HG03439 (cell line): ENCODE measurements around the gene MAPK4.
A peak's percentile ranks its signal among the peaks of the same experiment; 100 is the strongest.
"Not testable (repeated sequence)": the region's sequence is repeated elsewhere in the genome, so short reads cannot be mapped to it uniquely, and the experiment has no call there.

Source experiments
- ATAC-seq: cut with Tn5 transposase; IDR thresholded peaks from one replicate; pipeline ENCODE4 v1.9.1; 2021; ENCODE audit warnings: mild to moderate bottlenecking, moderate library complexity; ENCODE audit not compliant: unreplicated experiment

The MAPK4 gene

DNA sequence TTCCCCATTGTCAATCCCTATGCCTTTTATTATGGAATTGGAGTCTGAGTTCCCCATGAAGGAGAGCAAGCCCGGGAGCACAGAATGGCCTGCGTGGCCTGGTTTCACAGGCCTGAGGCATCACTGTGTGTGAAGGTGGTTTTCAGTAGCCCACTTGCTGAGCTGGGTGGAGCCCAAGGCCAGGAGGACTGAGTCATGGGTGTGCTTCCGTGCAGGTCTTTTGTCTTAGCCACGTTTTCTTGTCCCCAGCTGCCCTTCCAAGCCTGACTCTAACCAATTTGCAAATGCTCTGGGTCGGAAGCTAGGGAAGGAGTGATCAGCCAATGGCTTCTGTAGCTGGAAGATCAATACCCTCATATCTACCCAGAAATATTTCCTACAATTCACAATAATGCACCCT lies 119.2 kb downstream of the MAPK4 start:
- no peak for ATAC-seq

DNA sequence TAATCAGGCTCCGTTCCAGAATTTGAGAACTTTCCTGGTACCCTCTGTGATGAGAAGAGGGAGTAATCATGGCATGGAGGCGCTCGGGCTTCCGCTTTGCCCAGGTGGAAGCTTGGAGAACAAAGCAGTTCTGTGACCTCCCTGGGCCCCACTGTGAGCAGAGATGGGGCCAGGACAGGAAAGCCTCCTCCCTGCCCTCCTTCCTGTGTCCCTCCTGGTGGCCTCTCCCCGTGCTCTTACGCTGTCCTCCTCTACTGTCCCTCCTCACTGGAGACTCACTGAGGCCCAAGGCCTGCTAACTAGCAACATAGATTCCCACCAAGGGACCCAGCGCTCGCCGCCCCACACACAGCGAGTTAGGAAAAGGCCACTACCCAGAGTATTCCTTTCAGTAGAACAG lies 119.8 kb downstream of the MAPK4 start:
- ATAC-seq: no peak

DNA sequence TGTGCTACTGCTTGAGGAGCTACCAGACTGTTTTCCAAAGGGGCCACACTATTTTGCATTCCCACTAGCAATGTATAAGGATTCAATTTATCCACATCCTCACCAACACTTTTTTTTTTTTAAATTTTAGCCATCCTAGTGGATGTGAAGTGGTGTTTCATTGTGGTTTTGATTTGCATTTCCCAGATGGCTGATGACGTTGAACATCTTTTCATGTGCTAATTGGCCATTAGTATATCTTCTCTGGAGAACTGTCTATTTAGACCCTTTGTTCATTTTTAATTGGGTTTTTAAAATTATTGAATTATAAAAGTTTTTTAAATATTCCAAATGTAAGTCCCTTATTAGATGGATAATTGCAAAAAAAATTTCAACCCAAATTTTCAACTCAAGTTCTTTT lies 121.1 kb downstream of the MAPK4 start:
- no peak for ATAC-seq

DNA sequence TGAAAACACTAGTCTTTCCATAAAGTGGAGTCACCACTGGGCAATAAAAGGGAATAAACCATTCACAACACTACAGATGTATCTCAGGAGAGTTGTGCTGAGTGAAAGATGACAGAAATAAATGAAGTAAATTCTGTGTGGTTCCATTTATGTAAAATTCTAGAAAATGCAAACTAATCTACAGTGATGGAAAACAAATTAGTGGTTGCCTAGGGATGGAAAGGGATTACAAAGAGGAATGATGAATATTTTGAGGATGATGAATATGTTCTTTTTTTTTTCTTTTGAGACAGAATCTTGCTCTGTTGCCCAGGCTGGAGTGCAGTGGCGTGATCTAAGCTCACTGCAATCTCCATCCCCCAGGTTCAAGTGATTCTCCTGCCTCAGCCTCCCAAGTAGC lies 123.0 kb downstream of the MAPK4 start:
- no peak for ATAC-seq

DNA sequence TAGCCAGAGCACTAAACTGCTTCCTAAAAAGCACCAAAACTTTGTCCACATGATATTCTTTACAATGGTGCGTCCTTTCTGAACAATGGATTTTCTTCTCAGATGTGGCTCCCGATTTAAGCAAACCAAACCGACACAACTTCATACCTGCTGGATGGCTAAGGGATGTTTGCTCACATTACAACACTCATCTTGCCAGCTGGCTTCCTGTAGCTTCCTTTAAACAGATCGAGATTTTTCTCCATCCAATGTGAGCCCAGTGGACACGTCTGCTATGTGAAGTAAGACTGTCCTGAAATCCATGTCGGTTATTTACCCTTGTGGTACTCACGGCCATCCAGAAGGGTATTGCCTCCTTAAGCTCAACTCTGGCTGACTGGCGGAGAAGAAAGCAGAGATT lies 126.5 kb downstream of the MAPK4 start:
- no peak for ATAC-seq

DNA sequence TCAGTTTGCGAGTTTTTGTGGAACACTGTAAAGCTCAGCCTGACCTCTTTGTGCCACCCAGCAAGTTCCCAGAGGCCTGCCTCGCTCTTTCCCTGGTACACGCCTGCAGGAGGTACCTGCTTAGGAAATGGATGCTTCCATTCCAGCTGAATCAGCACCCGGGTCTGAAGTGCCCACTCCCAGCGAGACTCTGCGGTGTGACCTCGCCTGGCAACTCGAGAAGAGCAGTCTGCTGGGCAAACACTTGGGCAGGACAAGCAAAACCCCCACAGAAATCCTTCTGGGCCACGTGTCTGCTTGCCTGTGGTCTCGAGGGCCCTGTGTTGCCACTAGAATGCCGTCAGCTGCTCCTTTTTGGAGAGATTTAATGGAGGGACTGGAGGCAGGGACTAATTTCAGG lies 127.6 kb downstream of the MAPK4 start:
- no peak for ATAC-seq

DNA sequence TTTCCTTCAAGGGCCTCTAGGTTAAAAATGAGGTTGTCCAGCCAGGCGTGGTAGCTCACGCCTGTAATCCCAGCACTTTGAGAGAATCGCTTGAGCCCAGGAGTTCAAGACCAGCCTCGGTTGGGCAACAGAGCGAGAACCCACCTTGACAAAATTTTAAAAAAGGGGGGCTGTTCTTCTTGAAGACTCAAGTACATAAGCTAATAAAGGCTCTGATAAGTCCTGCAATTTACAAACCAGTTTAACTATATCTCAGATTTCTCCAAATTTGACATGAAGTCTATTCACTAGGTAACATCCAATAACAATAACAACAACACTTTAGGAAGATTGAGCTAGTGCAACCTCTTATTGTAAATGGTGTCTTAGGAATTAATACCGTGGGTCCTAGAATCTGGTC lies 129.7 kb downstream of the MAPK4 start:
- ATAC-seq: no peak

DNA sequence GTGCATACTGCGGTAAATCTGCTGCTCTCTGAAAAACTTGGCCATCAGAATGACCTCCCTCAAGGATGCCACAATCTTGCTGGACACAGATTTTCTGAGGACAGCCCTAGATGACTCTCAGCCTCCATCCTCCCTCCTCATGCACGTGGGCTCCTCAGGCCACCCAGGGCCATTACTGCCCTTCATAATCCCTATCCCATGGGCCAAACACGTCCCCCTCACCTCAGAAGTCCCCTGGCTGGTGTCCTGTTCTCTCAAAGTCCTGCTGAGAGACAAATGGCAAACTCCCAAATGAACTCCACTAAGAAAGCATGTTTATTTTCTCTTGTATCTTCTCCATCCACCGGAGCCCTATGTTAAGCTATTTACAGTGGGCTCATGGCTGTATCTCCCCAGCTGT lies 134.3 kb downstream of the MAPK4 start:
- ATAC-seq: no peak

DNA sequence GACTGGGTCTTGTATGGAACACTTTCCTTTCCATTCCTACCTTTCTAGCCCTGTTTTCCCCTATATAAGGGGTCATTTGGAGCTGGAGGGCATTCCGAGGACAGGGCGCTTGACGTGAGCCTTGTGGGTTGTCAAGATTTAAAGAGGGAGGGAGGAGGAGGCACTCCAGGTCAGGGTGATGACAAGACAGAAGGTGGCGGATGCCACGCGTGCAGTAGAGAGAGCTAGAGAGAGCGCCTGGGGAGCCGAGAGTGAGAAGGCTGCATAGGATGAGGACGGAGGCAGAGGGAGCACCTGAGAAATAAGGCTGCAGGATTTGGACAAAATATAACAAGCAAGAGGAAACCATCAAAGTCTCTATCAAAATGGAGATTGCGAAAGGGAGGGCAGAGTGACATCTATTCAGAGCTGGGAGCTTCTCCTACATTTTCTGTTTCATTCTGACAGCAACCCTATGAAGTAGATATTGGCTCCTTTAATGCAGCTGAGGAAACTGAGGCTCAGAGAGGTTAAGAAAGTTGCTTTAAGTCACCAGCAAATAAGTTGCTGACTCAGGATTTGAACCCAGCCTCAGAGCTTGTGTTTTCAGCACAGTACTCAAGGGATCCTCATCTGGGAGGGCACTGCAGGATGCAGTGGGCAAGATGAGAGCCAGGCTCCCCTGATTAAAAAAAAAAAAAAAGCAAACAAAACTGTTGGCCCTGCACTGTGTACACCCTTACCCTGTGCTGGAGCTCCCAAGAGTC lies 135.7 kb downstream of the MAPK4 start:
- no peak for ATAC-seq

DNA sequence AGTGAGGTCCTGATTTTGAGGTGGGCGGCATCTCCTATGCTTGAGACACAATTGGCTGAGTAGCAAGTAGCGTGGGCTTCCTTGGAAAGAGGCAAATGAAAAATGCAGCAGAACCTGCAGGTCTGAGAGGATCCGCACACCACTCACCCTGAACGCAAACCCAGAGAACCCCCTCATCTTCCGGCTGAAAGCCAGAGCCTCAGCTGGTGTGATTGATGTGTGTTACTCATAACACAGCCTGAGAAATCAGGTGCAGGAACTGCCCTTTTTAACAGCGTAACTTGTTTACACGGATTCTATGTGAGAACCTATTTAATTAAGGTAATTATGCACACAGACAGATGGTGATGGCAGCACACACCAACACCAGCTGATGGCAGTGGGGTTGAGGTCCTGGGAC lies 136.5 kb downstream of the MAPK4 start:
- ATAC-seq: no peak

DNA sequence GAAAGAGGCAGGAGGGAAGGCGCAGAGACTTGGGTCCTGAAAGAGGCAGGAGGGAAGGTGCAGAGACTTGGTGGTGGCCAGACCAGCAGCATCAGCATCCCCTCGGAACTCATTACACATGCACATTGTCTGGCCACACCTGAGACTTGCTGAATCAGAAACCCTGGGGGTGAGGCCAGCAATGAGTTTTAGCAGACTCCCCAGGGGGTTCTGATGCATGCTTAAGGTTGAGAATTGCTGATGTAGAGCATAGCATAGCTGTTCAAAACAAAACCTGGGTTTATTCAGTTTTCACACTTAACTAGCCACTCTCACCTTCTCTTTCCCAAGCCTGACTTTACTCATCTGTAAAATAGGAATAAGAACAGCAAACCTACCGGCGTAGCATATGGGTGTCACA lies 137.0 kb downstream of the MAPK4 start:
- peak; percentile 86 for ATAC-seq

DNA sequence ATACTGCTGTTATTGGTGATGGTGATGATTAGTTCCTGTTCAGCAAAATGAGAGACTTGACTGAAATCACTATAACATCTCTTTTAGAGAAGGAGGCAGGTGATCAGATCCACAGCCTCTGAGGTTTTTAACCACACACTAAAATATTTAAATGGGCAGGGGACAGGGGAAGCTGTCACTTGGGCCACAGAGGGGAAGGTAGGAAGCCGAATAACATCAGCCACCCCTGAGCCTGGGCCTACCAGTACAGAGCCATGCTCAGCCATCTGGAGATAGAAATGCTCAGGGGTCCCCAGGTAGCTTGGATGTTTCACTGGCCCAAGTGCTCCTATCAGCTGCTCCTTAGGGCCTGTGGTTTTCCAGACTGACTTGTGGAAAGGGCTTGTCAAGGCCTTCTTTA lies 137.6 kb downstream of the MAPK4 start:
- ATAC-seq: peak; percentile 33

DNA sequence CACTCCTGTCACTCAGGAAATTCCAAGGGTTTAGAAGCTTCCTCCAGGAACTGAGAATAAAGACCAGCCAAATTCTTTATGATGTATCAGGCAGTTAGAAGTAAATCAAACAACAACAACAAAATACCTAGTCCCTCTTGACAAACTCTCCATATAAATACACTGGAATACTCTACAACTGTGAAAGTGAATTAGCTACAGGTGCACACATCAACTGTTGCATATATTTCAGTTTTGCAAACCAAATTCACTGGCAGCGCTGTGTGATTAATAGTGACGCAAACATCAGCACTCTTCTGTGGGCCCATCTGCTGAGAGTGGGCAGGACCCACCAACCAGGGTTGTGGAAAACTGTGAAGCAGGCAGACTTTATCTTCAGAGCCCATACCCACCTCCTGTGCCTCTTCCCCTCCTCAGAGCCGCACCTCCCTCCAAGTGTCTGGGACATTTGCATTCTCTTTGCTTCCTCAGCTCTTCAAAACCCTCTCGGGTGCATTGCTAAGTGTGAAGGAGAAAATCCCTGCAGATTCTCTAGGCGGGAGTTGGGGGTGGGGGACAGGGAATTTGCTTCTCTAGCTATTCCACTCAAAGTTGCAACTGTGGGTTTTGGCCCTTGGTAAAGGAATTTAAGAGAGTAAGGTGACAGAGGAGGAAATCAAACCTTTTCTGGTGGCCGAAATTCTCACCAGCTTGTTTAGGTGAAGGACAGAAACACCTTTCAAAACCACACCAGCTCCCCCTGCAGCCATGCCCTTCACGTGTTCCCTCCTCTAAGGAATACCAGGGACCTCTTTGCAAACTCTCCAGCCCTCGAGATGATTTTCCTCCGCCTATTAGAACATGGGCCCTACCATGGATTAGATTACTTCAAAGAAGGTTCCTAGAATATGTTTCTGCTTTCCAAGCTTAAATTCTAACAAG lies 140.6 kb downstream of the MAPK4 start:
- no peak for ATAC-seq

DNA sequence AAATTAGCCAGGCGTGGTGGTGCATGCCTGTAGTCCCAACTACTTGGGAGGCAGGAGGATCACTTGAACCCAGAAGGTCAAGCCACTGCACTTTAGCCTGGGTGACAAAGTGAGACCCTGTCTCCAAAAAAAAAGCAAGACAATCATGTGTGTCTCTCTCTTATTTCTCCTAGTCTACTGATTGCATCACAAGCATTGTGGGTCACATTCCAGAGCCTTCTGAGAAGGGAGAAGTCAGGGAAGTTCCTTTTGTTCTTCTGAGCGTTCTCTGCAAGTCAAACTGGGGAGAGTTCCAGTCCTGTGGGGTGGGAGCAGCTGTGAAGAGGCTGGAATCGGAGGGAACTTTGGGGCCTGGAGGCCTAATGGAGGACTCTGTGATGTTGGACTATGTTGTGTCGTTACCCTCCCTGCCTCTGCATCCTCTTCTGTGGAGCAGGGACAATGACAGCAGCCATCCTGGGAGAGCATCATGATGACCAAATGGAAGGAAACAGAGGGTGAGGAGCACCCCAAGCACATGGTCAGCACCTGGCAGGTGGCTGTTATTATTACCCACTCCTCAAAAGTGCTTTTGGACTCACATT lies 144.6 kb downstream of the MAPK4 start:
- no peak for ATAC-seq

DNA sequence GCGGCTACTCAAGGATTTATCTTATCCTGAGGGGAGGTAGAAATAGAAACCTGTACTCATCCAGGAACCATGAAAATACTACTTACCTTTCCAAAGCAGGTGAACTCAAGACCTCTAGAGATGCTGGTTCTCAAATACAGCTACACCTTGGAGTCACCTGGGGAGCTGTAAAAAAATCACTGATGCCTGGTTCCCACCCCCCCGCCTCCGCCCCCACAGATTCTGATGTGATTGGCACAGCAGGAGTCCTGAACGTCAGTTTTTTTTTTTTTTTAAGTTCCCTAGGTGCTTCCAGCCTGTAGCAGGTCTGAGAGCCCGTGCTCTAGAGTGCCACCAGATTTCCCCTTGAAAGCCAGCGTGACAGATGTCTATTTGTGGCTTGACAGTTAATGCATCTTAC lies 146.3 kb downstream of the MAPK4 start:
- ATAC-seq: no peak

DNA sequence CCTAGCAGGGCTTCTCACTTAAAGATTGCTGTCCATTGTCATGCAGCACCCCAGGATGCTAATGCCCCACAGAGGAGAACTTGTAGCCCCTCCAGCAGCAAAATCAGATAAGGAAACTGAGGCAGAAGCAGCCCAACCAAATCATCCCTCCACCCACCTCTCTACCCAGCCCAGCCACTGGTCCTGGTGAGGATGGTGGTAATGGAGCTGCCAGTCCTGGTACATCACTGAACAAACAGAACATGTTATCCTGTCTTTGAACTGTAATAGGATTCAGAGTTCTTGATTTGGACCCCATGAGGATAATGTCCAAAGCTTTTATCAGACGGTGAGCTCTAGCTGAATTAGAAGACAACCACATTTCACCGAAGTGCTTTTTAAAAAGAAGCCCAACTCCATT lies 146.8 kb downstream of the MAPK4 start:
- ATAC-seq: no peak

DNA sequence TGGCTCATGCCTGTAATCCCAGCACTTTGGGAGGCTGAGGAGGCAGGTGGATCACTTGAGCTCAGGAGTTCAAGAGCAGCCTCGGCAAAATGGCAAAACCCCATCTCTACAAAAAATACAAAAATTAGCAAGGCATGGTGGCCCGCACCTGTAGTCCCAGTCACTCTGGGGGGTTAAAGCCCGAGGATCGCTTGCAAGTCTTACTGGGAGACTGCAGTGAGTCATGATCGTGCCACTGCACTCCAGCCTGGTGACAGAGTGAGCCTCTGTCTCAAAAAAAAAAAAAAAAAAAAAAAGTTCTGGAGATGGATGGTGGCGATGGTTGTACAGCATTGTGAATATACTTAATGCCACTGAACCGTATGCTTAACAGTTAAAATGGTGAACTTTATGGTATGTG lies 147.4 kb downstream of the MAPK4 start:
- not testable (repeated sequence) for ATAC-seq

DNA sequence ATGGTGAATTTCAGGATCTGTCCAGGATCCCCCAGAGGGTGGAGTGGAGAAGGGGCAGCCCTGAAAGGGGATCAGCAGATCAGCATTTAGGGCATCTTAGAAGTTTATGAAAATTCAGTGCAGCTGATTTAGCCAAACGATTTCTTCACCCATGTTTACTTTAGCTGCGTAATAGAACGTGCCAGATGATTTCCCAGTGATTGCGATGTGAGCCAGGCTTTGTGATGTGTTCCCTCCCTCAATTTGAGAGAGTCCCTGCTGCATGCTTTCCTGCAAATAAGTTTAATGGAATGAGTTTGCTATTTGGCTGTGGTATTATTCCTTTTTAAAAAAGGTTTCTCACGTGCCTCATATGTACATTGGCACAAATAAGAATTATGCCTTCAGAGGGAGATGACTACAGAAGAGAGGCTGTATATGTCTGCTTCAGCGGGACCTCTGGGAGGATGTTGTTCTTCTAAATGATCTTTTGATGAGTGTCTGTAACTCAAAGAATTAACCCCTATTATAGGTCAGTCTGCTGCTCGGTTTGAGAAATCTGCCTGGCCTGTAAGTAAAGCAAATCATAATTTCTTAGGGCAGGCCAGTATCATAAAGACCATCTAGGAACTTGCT lies 148.1 kb downstream of the MAPK4 start:
- ATAC-seq: no peak

DNA sequence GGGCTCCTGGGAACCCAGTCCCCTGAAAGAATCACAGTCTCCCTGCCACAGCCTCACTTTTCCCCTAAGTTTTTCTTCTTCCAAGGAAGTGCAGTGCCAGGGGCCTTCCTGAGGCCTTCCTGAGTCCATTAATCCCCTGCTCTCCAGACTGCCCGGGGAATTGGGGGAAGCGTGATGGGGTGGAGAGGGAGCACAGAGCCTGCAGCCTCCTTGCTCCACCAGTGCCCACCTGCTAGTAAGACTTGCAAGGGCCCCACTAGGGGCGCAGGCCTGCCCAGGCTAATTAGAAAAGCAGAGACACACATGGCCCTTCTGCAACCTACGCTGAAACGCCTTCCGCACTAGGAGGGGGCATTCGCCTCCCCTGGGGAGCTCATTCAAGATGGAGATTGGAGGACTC lies 149.3 kb downstream of the MAPK4 start:
- ATAC-seq: no peak

DNA sequence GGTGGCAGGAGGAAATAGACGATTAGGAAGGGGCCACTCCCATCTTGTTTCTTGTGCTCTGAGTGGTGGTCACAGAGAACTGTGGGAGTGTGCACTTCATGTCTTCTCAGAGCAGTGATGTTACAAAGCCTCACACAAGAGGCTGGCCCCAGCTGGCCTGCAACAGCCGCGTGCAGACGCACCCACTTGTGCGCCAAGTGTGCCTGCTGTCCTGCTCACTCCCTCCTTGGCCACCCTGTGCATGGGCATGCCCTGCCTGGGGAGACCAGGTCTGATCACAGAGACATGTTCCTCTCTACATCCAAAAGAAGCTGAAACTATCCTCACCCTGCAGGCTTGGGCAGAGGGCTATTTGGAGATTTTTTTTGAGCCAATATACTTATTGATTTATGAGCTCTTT lies 151.5 kb downstream of the MAPK4 start:
- ATAC-seq: no peak

DNA sequence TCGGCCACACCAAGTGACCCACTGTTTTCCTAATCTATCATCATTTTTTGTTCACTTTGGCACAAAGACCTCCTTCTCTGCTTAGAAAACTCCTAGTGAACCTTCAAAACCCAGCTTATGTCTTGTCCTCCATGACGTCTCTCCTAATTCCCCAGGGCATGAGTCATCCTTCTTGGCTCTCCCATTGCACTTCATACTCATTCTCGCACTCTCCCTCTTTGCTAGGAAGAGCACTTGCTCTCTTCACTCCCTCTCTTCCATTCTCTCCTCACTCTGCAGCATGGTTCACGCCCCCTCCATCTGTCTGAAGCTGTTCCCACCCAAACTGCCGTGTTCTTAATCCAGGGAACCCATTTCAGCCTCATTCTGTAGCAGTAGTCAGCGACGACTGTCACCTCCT lies 156.0 kb downstream of the MAPK4 start:
- ATAC-seq: no peak

DNA sequence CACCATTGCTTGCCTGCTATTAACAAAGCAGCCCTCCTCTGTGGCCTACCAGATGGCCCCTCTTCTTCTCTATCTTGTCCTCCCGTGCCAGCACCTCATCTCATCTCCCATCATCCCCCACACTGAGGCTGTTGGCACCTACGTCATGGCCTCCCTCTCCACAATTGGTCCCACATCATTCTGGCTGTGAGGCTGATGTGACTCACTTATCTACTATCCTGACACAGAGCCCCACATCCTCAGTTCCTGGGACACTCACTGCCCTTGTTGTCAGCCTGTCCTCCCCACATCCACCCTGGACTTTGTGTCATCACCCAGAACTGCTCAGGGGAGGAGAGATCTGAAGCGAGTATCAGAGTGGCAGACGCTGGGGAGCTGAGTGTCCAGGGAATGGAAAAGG lies 157.0 kb downstream of the MAPK4 start:
- no peak for ATAC-seq
